Natural killer cell (primary cell): ENCODE results near the gene FNDC3B. TPM values are rescaled to one million over a fixed set of nuclear protein-coding genes. Genes with fewer than 3 reads are reported as not detected.

ENCODE experiments used
- ATAC-seq, 3 donors: fragments of 150-1000 bp in 2 of 3; fragments of 200-7000 bp in 1 of 3; cut with Tn5 transposase; 1 replicate in 1 of 3; 2 replicates in 2 of 3; pipeline ENCODE4 v1.10.0; 2021; ENCODE audit warnings: mild to moderate bottlenecking in 2 of 3, moderate library complexity in 2 of 3
- DNase-seq, 2 donors: peaks; one replicate each; pipeline versions ENCODE4 v3.0.0 to v3.0.0-alpha.2; 2013 to 2021; ENCODE audit warnings: mixed read lengths in 1 of 2
- H3K27ac ChIP-seq: one replicate; pipeline ENCODE4 v1.5.1; 2013; ENCODE audit warnings: mild to moderate bottlenecking, low read length
- H3K27me3 ChIP-seq: one replicate; pipeline ENCODE4 v1.6.1; 2013; ENCODE audit warnings: low read length; ENCODE audit not compliant: control insufficient read depth, insufficient read depth
- H3K36me3 ChIP-seq: one replicate; pipeline ENCODE4 v1.6.1; 2013; ENCODE audit warnings: low read length; ENCODE audit not compliant: control insufficient read depth, insufficient read depth
- H3K4me1 ChIP-seq: one replicate; pipeline ENCODE4 v1.6.1; 2013; ENCODE audit warnings: low read length; ENCODE audit not compliant: control insufficient read depth, insufficient read depth
- H3K4me3 ChIP-seq: one replicate; pipeline ENCODE4 v1.5.1; 2013; ENCODE audit warnings: low read length
- H3K9me3 ChIP-seq: one replicate; pipeline ENCODE4 v1.6.1; 2013; ENCODE audit warnings: low read length; ENCODE audit not compliant: control insufficient read depth, insufficient read depth
- H3K27ac Mint-ChIP-seq, 2 donors: one replicate each; pipeline ENCODE4 v1.8.0; 2022; ENCODE audit warnings: mild to moderate bottlenecking in 2 of 2, mixed read lengths in 2 of 2, moderate library complexity in 1 of 2
- H3K27me3 Mint-ChIP-seq, 2 donors: one replicate each; pipeline ENCODE4 v1.8.0; 2022; ENCODE audit warnings: low read depth in 2 of 2, mixed read lengths in 2 of 2
- H3K36me3 Mint-ChIP-seq: one replicate; pipeline ENCODE4 v1.8.0; 2022; ENCODE audit warnings: mixed read lengths
- H3K4me1 Mint-ChIP-seq, 2 donors: one replicate each; pipeline ENCODE4 v1.8.0; 2022; ENCODE audit warnings: mixed read lengths in 2 of 2
- H3K4me3 Mint-ChIP-seq: one replicate; pipeline ENCODE4 v1.8.0; 2022; ENCODE audit warnings: mild to moderate bottlenecking, moderate library complexity, mixed read lengths
- H3K9me3 Mint-ChIP-seq, 2 donors: one replicate each; pipeline ENCODE4 v1.8.0; 2022; ENCODE audit warnings: mixed read lengths in 2 of 2
- CTCF ChIP-seq: fragments of 200-600 bp; IDR thresholded peaks from one replicate; pipeline ENCODE4 v1.8.0; 2022; ENCODE audit warnings: antibody characterized with exemption
- WGBS: methylation state at CpG from one replicate; pipeline ENCODE4 v1.1.7; 2013; ENCODE audit warnings: missing lambda C conversion rate; ENCODE audit not compliant: insufficient coverage; 5-methylcytosine and 5-hydroxymethylcytosine counted together
- intact Hi-C: fragments of 100-400 bp; cut with micrococcal nuclease; formaldehyde crosslinking; loops from one replicate; pipeline ENCODE4 v1.14.2; 2022
- total RNA-seq, 4 donors: library from RNA; stranded (reverse); fragments of 120-200 nt in 1 of 4; gene quantifications; one replicate each; pipeline versions ENCODE4 v1.2.3 to v1.2.4, GENCODE V29; 2013 to 2022

FNDC3B gene
- total RNA-seq, 3 donors from 2014 or later (not counting 1 experiment from before 2014, with no cell fraction given) = 154 to 214 (median 206) TPM

- no peaks in the 10 kb centered on the region for H3K27me3 ChIP-seq
- peak overlapping the region; percentile 52 to 70 for H3K27ac Mint-ChIP-seq
- H3K4me1 Mint-ChIP-seq = peaks cover 37 to 38% of the 10 kb centered on the region in 2 donors
- no peak overlapping the region for H3K27ac ChIP-seq
- H3K4me3 ChIP-seq = no peak overlapping the region
- ATAC-seq (peak in 1 of 3 donors; percentile 41), DNase-seq (no peak)
- WGBS = 92% methylated on average over 6 of the region's 6 CpGs
- H3K36me3 Mint-ChIP-seq = peaks cover 29% of the 10 kb centered on the region
- no peaks in the 10 kb centered on the region for H3K4me1 ChIP-seq
- H3K4me3 Mint-ChIP-seq = no peak overlapping the region
- H3K36me3 ChIP-seq = peaks cover 35% of the 10 kb centered on the region
- no peaks in the 10 kb centered on the region for H3K9me3 Mint-ChIP-seq
- no peak for TF ChIP-seq CTCF
- intact Hi-C loops = no loop called here
- H3K9me3 ChIP-seq = no peaks in the 10 kb centered on the region
- no peaks in the 10 kb centered on the region for H3K27me3 Mint-ChIP-seq
Observed at GRCh38 chr3:172357850-172358754, 318.7 kb downstream of the FNDC3B start.

GRCh38 chr3:172359231-172359630 is 319.9 kb downstream of the FNDC3B start:
- Mint-ChIP-seq H3K27me3 (no peaks in the 10 kb centered on the region), H3K4me3 (no peak overlapping the region), H3K4me1 (peaks cover 38 to 50% of the 10 kb centered on the region in 2 donors), H3K36me3 (peaks cover 31% of the 10 kb centered on the region), H3K9me3 (no peaks in the 10 kb centered on the region), H3K27ac (peak overlapping the region; percentile 52 to 70)
- Histone ChIP-seq H3K4me1 (no peaks in the 10 kb centered on the region), H3K36me3 (peaks cover 40% of the 10 kb centered on the region), H3K9me3 (no peaks in the 10 kb centered on the region), H3K4me3 (no peak overlapping the region), H3K27me3 (no peaks in the 10 kb centered on the region), H3K27ac (no peak overlapping the region)
- intact Hi-C loops = no loop called here
- ATAC-seq (no peak), DNase-seq (no peak)
- no peak for TF ChIP-seq CTCF
- no CpG with 5 or more reads among the region's 1 CpG for WGBS

- peak overlapping the region in 1 of 2 donors; percentile 5 for H3K27ac Mint-ChIP-seq
- Histone ChIP-seq H3K27me3 (no peaks in the 10 kb centered on the region), H3K4me1 (no peaks in the 10 kb centered on the region), H3K9me3 (no peaks in the 10 kb centered on the region), H3K4me3 (no peak overlapping the region), H3K36me3 (peaks cover 39% of the 10 kb centered on the region), H3K27ac (no peak overlapping the region)
- H3K27me3 Mint-ChIP-seq = no peaks in the 10 kb centered on the region
- H3K4me3 Mint-ChIP-seq = no peak overlapping the region
- no peaks in the 10 kb centered on the region for H3K9me3 Mint-ChIP-seq
- intact Hi-C loops = no loop called here
- no peak for TF ChIP-seq CTCF
- 100% methylated on average over 1 of the region's 2 CpGs for WGBS
- peaks cover 42 to 57% of the 10 kb centered on the region in 2 donors for H3K4me1 Mint-ChIP-seq
- peaks cover 31% of the 10 kb centered on the region for H3K36me3 Mint-ChIP-seq
- ATAC-seq = no peak
- DNase-seq = no peak
Observed at GRCh38 chr3:172359996-172360395, 320.6 kb downstream of the FNDC3B start.
